DOHH2 (cell line): Measurements from ENCODE around the gene SMCR8.

Experiments used
- EZH2phosphoT487 ChIP-seq: fragments of 200-600 bp; sonication (generic); IDR thresholded peaks from 2 replicates; pipeline ENCODE4 v1.6.1; 2017; ENCODE audit warnings: borderline replicate concordance, mild to moderate bottlenecking, antibody characterized with exemption, low read length, moderate library complexity, mixed read lengths
- TF ChIP-seq, protein P1 (sequence below): fragments of 200-600 bp; sonication (generic); IDR thresholded peaks from one replicate; pipeline ENCODE4 v1.5.1; 2014; ENCODE audit warnings: antibody characterized with exemption, mild to moderate bottlenecking, low read depth, low read length; ENCODE audit not compliant: poor library complexity, severe bottlenecking

DNA sequence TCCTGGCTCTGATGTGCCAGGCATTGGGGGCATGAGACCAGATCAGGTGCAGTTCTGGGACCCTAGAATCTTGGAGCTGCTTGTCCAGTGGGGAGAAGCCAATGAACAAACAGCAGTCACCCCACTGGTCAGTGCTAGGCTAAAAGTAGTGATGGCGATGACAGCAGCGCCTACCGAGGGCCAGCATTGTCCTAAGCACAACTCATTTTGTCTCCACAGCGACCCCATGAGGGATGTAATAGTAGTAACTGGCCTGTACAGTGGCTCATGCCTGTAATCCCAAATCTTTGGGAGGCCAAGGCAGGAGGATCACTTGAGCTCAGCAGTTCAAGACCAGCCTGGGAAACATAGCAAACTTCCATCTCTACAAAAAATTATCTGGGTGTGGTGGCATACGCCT lies 6.2 kb downstream of the SMCR8 start:
- TF ChIP-seq, protein P1, sequence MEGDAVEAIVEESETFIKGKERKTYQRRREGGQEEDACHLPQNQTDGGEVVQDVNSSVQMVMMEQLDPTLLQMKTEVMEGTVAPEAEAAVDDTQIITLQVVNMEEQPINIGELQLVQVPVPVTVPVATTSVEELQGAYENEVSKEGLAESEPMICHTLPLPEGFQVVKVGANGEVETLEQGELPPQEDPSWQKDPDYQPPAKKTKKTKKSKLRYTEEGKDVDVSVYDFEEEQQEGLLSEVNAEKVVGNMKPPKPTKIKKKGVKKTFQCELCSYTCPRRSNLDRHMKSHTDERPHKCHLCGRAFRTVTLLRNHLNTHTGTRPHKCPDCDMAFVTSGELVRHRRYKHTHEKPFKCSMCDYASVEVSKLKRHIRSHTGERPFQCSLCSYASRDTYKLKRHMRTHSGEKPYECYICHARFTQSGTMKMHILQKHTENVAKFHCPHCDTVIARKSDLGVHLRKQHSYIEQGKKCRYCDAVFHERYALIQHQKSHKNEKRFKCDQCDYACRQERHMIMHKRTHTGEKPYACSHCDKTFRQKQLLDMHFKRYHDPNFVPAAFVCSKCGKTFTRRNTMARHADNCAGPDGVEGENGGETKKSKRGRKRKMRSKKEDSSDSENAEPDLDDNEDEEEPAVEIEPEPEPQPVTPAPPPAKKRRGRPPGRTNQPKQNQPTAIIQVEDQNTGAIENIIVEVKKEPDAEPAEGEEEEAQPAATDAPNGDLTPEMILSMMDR, result peak; percentile 55
- no peak for TF ChIP-seq EZH2phosphoT487
